VCaP (cell line): ENCODE measurements around the gene CDC37L1.

Experiments used
- H3K27ac ChIP-seq: fragments of 450-650 bp; 2 replicates; pipeline ENCODE4 v1.5.1; 2017
- TF ChIP-seq, protein P1 (sequence below): fragments of 450-650 bp; conservative IDR thresholded peaks from 2 replicates; pipeline ENCODE4 v1.5.1; 2017; ENCODE audit warnings: mild to moderate bottlenecking, moderate library complexity

CDC37L1 gene

DNA sequence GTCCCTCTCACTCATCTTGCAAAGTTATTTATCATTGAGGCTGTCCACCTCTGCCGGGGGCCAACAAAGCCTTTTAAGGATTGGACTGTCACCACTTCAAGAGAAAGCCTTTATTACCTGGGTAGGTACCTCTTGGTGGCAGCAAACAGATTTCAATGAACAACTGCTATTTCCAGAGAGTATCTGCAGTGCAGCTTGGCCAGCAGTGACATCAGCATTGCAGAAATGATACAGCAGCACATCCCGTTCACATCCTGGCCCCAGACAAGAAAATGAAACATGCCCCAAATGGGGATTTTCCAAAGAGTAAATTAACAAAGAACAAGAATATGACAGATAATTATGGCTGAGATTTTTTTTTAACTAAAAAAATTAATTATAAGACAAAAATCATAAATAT is 10.8 kb upstream of the CDC37L1 start:
- no peak overlapping the region for H3K27ac ChIP-seq
- TF ChIP-seq, protein P1, sequence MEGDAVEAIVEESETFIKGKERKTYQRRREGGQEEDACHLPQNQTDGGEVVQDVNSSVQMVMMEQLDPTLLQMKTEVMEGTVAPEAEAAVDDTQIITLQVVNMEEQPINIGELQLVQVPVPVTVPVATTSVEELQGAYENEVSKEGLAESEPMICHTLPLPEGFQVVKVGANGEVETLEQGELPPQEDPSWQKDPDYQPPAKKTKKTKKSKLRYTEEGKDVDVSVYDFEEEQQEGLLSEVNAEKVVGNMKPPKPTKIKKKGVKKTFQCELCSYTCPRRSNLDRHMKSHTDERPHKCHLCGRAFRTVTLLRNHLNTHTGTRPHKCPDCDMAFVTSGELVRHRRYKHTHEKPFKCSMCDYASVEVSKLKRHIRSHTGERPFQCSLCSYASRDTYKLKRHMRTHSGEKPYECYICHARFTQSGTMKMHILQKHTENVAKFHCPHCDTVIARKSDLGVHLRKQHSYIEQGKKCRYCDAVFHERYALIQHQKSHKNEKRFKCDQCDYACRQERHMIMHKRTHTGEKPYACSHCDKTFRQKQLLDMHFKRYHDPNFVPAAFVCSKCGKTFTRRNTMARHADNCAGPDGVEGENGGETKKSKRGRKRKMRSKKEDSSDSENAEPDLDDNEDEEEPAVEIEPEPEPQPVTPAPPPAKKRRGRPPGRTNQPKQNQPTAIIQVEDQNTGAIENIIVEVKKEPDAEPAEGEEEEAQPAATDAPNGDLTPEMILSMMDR: no peak

DNA sequence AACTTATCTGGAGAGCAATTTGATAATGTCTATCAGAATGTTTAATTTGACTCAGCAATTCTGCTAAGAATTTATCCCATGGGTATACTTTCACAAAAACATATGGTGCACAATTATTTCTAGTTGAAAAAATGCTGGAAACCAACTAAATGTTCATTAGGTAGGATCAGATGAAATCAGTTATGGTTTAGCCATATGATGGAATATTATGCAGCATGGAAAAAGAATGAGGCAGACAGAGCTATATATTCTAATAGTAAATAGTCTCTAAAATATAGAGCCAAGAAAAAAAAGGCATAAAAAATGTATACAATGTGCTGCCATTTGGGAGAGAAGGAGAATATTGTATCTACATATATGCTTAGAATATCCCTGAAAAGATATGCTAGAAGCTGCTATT is 9.5 kb upstream of the CDC37L1 start:
- TF ChIP-seq, protein P1: no peak

DNA sequence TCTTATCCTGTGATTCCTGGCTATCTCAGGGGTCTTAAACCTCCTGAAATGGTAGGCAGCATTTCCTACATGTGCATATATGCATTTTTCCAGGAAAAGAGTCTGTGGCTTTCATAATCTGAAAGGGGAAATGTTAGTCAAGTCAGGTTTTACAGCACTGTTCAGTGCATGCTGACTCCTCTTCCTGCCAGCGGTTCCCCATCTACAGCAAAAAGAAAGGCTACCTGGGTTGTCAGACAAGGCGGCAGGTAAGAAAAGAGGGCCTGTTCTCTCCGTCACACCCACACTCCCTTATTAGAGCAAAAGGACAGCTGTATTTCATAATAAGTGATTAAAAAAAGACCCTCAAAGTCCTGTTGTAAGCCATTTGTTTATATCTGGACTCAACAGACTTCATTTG is 8.8 kb upstream of the CDC37L1 start:
- no peak overlapping the region for H3K27ac ChIP-seq

More for the DNA sequence above, 9.5 kb upstream of the CDC37L1 start:
- no peak overlapping the region for H3K27ac ChIP-seq

DNA sequence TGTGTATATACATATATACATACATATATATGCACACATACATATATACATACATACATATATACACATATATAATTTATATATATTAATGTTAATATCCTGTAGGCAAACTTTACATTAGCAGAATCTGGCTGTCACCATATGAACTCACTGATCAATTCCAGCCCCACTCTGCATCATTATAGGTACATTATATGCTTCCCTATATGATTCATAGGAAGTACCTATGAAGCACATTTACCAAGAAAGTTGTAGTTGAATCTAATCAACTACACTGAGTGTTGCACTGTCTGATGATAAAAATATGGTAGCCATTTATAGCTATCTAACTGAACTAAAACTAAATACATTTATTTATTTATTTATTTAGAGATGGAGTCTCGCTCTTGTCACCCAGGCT is 7.6 kb upstream of the CDC37L1 start:
- no peak overlapping the region for H3K27ac ChIP-seq

More for the DNA sequence above, 8.8 kb upstream of the CDC37L1 start:
- TF ChIP-seq, protein P1: no peak

DNA sequence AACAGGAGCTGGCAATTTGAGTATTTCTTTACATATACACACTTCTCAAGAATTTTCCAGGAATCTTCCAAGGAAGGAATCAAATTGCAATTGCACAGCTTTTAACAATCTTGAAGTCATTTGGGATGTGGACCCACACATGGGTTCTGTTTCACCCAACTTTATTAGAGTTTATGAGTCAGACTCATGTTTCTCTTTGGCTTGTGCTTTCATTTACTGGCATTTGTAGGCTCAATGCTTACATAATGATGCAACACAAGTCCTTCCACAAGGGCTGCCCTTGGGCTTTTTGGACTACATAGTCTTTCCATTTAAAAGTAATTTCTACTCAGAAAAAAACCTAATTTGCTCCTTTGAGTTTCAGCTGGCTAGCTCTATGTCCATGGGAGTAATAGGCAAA is 4.6 kb upstream of the CDC37L1 start:
- TF ChIP-seq, protein P1: no peak
- H3K27ac ChIP-seq: no peak overlapping the region

More for the DNA sequence above, 7.6 kb upstream of the CDC37L1 start:
- TF ChIP-seq, protein P1: no peak

DNA sequence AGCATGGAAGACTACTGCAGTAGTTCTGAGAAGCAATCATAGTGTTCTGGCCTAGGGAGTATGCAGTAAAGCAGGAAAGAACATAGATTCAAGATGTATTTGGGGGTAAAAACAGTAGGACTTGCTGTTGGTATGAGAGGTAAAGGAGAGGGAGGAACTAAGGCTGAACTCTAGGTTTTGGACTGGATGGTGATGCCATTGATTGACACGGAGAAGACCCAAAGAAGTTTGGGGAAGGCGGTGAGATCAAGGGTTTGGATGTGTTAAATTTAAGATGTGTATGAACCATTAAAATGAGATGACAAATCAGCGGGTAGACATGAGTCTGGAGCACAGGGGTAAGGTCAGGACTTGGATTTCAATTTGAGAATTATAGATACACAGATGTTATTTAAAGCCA is 2.0 kb upstream of the CDC37L1 start:
- H3K27ac ChIP-seq: peak overlapping the region; percentile 99
- TF ChIP-seq, protein P1: no peak

DNA sequence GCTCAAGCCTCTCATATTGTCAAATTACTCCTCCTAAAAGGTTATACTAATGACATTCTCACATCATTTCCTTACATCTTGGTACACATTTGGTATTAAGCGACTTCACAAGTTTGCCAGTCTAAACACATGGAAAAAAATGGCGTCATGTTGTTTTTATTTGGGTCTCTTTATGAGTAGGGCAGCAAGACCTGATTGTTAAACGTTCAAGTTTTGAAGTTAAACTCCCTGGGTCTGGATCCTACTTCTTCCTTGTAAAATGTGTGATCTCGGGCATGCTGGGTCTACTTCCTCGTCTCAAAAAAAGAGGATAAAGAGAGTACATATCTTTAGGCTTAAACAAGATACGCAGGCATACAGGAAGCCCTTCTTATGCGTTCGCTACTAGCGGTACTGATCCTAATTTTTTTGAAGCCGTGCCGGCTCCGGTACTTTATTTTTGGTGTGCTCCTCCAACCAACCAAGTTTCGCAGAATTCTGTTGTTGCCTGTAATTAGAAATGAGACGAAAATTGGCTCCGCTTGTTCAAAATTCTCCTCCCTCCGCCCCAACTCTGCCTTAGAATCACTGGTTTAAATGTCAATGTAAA is 596 bp upstream of the CDC37L1 start:
- TF ChIP-seq, protein P1: no peak
- H3K27ac ChIP-seq: peak overlapping the region; percentile 99
